DOHH2 (cell line): Measurements from ENCODE around the gene PRPF8.

ENCODE experiments used
- EZH2phosphoT487 ChIP-seq: fragments of 200-600 bp; sonication (generic); IDR thresholded peaks from 2 replicates; pipeline ENCODE4 v1.6.1; 2017; ENCODE audit warnings: borderline replicate concordance, mild to moderate bottlenecking, antibody characterized with exemption, low read length, moderate library complexity, mixed read lengths
- TF ChIP-seq, protein P1 (sequence below): fragments of 200-600 bp; sonication (generic); IDR thresholded peaks from one replicate; pipeline ENCODE4 v1.5.1; 2014; ENCODE audit warnings: antibody characterized with exemption, mild to moderate bottlenecking, low read depth, low read length; ENCODE audit not compliant: poor library complexity, severe bottlenecking

DNA sequence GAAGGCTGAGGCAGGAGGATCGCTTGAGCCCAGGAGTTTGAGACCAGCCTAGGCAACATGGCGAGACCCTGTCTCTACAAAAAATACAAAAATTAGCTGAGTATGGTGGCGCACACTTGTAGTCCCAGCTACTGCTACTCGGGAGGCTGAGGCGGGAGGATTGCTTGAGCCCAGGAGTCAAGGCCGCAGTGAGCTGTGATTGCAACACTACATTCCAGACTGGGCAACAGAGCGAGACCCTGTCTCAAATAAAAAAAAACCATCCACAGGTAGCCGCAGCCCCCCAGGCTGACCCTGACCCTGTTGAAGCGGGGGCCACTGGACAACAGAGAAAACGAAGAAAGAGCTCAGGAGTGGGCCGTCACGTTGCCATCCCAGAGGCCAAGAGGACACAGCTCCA is 60.0 kb downstream of the PRPF8 start:
- TF ChIP-seq, protein P1, sequence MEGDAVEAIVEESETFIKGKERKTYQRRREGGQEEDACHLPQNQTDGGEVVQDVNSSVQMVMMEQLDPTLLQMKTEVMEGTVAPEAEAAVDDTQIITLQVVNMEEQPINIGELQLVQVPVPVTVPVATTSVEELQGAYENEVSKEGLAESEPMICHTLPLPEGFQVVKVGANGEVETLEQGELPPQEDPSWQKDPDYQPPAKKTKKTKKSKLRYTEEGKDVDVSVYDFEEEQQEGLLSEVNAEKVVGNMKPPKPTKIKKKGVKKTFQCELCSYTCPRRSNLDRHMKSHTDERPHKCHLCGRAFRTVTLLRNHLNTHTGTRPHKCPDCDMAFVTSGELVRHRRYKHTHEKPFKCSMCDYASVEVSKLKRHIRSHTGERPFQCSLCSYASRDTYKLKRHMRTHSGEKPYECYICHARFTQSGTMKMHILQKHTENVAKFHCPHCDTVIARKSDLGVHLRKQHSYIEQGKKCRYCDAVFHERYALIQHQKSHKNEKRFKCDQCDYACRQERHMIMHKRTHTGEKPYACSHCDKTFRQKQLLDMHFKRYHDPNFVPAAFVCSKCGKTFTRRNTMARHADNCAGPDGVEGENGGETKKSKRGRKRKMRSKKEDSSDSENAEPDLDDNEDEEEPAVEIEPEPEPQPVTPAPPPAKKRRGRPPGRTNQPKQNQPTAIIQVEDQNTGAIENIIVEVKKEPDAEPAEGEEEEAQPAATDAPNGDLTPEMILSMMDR, result no peak
- TF ChIP-seq EZH2phosphoT487, result no peak
